Stimulated activated CD8-positive, alpha-beta memory T cell treated with anti-CD3 and anti-CD28 coated beads, Interleukin-15, amount 100 ng/mL, for 1 hour (primary cell): Measurements from ENCODE around the gene FAM153A.
"Not testable (repeated sequence)": the region's sequence is repeated elsewhere in the genome, so short reads cannot be mapped to it uniquely, and the experiment has no call there.

Experiments
- DNase-seq: peaks from one replicate; pipeline ENCODE4 v3.0.0-alpha.2; 2020; ENCODE audit warnings: low read depth

Gene FAM153A

DNA sequence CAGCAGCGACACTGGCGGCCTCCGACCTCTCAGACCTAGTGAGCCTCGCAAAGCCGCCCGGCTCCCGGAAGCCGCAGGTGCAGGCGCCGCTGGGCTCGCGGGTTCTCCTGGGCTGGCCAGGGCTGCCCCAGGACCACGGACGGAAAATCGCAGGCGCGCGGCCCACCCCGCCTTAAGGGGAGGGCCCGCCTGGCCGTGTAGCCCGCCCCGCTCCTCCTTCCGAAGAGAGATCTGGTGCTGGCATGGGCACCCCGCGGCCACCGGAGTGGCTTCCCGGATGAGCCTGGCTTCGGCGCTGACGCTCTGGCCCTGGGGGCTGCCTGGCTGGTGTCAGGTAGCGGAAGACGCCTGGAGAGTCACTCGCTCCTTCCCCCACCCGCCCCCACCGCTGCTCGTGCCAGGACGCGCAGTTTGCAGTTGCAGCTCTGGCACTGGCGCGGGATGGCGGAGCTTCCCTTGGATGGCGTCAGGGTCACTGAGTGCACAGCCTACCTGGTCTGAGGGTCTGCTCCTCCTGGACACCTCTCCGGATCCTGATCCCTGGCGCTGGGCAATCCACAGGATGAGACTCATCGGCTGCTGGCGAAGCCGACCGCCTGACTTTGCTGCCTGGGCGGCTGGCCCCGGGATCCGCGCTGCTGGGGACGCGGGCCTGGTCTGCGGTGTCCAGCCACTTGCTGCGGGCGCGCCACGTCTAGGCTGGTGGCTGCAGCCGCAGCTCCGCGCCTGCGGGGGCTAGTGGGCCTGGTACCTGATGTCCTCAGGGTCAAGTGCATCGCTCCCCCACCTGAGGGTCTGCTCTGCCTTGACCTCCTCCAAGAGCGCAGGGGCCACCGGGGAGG lies at the start of gene FAM153A:
TSS of gene FAM153A (minus strand) at position 108 of the 842 bp plus-strand sequence.
- not testable (repeated sequence) for DNase-seq

DNA sequence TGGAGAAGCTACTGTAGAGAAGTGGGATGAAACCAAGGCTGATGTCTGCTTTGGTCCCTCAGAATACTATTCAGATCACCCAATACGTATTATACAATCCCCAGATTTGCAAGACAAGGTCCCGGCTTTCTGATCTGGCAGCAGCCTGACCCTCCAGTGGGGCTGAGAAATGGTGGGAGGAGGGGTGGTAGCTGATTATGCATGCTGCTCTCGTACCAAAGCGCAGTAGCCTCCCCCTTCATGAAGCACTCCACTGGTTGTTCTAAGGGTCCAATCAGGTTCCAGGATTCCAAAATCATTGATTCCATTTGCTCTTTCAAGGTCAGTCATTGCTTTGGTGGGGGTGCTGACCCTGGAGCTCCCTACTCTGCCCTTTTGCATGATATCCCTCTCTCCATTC lies 49.6 kb upstream of the FAM153A start:
- DNase-seq: not testable (repeated sequence)

DNA sequence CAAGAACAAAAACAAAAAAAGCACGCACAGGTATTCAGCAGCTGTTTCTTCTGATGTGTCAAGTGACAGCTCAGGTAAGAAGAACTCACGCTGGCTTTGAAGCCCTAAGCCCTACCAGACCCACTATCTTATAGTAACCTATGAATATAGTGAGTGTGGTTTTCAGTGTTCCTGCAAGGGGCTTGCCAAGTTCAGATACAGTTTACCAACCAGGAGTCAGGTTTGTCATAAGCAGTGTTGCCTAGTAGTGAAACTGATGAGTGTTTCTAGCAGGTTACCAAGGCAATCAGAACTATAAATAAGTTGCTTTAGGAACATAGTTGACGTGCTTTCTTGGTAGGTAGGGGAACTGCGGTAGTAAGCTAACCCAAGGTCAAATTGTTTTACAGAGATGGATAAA lies 43.4 kb upstream of the FAM153A start:
- not testable (repeated sequence) for DNase-seq

DNA sequence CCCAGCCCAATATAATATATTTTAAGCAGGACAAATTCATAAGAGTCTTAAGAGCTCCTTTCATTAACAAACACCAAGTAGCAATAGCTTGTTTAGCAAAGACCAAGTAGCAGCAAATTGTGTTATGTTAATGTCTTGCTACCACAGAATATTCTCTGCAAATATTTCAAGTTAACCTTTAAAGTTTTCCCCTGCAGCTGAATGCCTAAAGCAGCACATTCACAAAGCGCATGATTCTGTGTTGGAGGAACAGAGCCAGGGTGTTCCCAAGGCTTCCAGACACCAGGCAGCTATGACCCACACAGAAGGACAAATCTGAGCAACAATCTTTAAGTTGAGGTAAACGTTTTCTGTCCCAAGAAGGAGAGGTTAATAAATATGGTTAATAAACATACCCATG lies 42.1 kb upstream of the FAM153A start:
- not testable (repeated sequence) for DNase-seq

DNA sequence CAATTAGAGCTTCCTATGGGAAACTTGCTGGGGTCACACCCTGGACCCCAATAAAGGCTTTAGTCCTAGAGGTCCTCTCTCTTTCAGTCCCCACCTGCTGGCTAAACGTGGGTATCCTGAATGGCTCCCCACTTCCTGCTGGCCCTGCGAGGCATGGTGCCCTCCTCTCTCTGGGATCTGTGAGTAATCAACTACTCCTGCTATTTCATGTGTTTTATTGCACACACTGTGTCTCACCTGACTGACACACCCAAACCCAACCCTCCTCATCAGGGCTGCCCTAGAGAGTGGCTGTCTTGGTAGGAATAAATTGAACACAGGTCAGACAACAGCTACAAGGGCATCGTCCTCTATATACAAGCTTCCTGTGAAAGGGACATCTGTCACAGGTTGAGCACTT lies 39.8 kb upstream of the FAM153A start:
- not testable (repeated sequence) for DNase-seq

DNA sequence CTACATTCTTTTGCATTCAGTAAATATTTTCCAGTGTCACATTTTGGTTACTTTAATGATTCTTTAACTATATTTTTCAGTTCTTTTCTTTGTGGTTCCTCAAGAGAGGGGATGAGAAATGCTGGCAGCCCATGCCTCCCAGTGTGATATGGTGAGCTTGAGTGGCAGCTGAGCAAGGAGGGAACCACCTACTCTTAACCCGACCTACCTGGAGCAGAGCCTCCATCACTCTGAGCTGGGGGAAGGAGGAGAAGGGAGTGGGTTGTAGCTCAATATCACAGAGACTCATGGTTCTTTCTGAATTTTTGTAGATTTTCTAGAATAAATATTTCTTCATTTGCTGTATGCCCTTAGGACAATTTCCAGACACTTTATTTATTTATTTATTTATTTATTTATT lies 37.0 kb upstream of the FAM153A start:
- not testable (repeated sequence) for DNase-seq

DNA sequence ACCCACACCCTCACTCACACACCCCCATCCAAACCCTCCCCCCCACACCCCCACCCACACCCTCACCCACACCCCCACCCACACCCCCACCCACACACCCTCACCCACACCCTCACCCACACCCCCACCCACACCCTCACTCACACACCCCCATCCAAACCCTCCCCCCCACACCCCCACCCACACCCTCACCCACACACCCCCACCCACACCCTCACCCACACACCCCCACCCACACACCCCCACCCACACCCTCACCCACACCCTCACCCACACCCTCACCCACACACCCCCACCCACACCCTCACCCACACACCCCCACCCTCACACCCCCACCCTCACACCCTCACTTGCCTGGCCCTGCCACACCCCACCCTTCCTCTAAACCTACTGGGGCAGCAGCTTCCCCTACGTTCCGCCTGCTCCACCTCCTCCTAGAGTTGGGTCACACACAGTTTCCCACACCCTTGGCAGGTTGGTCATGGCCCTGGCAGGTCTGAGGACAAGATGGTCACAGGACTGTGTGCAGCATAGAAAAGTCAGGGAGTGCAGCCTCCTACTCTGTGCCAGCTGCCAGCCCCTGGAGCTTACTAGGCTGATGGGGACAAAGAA lies 30.2 kb upstream of the FAM153A start:
- not testable (repeated sequence) for DNase-seq

DNA sequence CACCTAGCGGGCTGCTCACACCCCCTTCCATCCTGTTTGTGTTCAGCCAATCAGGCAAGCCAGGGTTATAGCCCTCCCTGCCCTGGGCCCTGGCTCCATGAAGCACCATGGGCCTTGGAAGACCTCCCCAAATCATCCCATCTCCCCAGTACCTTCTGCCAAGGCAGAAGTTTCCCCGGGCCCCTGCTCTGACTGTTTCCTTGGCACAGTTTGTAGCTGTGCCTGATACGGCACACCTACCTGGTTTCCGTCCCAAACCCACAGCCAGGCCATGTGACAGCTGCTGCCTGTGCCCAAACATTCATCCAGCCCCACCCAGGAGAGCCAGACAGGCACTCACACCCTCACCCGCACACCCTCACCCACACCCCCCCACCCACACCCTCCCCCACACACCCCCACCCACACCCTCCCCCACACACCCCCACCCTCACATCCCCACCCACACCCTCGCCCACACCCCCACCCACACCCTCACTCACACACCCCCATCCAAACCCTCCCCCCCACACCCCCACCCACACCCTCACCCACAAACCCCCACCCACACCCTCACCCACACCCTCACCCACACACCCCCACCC lies 29.6 kb upstream of the FAM153A start:
- not testable (repeated sequence) for DNase-seq

DNA sequence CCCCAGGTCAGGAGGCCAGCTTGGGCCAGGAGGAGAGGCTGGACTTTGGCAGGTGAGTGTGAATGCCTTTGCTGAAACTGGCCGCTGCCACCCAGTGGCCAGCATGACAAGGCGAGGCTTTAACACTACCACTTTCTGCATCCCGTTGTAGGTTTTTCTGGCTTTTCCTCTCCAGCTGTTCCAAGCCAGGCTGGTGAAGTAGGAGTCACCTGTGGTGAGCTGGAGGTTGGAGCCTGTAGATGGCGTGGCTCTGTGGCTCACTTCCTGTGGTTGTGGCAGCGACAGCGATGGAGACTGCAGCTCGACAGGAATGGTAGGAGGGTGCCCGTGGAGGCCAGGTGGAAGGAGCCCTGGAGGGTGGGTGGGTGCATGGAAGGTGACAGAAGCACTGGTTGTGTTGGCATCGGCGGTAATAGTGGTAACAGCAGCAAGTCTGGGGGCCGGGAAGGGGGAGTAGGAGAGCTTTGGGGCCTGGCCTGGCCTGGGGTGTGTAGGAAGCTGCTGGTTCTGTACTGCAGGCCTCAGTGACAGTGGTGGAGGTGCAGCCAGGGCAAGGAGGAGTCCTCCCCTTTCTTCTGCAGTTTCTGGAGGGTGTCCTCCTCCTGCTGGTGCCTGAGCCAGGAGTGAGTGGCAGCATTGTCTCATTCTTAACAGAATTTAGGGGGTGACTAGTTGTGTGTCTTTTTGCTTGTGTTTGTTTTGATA lies 26.7 kb upstream of the FAM153A start:
- DNase-seq: not testable (repeated sequence)

DNA sequence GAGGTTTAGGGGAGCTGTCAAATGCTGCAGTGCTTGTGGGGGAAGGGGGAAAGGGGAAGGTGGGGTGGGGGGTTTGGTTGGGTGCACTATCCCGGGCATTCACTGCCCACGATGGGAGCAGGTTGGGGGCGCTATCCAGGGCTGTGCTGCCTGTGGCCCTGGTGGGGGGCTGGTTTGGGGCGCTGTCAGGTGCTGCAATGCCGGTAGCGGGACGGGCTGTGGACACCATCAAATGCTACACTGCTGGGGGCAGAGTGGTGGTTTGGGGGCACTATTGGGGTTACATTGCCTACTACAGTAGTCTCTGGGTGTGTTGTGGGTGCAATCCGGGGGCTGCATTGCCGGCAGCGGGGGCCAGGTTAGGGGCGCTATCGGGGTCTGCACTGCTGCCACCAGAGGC lies 25.7 kb upstream of the FAM153A start:
- DNase-seq: not testable (repeated sequence)

DNA sequence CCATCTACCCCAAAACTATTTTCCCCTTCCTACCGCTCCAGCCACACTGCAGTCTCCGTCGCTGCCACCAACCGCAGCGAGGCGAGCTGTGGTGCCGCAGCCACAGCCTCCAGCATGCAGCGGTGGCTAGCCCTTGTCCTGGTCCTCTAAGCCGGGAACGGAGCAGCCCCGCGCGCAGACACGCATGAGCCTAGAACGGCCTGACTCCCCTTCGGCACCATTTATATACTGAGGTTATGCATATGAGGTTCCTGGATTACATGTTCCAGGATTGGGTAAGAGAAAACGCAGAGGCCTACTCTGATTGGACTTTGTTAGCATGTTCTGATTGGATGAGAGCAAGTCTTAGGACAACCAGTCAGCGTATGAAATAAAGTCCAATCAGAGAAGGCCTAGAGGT lies 24.6 kb upstream of the FAM153A start:
- not testable (repeated sequence) for DNase-seq

DNA sequence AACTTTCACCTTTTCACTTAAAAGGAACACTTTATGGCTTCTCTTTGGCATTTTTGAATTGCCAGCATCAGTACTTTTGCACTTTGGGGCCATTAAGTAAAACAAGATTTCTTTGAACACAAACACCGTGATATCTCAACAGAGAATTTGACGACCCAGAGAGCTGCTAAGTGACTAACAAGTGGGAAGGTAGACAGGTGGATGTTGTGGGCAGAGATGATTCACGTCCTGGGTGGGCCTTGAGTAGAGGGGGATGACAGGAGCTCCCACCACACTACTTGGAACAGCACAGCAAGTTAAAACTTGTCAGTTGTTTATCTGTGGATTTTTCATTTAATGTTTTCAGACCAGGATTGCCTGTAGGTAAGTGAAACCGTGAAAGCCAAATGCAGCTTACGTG lies 18.7 kb upstream of the FAM153A start:
- DNase-seq: not testable (repeated sequence)

DNA sequence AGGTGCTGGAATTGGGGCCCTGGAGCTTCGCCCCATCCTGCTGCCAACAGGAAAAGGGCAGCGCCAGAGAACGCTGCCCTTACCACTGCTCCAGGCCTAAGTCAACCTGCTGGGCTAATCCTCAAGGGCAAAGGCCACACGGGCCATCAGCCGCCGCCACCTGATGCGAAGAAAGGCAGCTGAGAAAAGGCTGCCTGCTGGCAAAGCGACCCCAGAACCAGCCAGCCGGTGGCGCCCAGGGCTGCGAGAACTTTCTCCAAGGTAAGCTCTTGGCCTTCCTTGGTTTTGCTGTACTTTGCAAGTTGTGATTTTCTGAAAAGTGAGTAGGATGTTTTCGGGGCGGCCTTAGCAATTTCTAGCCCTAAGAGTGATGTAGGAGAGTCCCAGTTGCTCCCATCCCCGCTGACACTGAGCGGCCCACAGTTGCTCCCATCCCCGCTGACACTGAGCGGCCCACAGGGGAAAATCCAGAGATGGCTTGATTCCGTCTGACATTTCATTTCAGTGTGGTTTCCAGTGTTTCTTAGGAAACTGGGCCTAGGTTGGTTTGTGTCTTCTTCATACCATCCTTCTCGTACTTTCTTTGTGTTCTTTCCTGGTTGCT lies 15.6 kb upstream of the FAM153A start:
- DNase-seq: not testable (repeated sequence)

DNA sequence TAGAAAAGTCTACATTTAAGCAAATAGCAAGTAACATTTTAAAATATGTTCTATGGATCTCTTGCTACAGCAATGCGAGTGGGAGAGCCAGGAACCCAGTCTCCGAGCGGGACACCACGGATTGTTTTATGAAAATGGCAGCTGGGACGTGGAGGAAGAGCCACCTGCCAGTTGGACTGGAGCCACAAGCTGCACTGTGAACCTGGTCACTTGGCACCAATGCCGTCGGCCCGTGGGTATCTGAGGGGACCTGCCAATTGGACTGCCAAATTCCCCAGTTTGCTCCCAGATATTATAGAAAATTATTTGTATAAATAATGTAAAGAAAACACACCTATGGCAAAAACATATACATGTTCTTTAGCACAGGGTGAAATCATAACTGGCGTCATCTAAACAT lies 10.6 kb upstream of the FAM153A start:
- not testable (repeated sequence) for DNase-seq

DNA sequence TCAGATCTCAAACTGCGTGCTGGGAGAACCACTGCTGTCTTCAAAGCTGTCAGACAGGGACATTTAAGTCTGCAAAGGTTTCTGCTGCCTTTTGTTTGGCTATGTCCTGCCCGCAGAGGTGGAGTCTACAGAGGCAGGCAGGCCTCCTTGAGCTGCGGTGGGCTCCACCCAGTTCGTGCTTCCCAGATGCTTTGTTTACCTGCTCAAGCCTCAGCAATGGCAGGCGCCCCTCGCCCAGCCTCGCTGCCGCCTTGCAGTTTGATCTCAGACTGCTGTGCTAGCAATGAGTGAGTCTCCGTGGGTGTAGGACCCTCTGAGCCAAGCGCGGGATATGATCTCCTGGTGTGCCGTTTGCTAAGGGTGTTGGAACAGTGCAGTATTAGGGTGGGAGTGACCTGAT lies 8.9 kb upstream of the FAM153A start:
- DNase-seq: not testable (repeated sequence)

DNA sequence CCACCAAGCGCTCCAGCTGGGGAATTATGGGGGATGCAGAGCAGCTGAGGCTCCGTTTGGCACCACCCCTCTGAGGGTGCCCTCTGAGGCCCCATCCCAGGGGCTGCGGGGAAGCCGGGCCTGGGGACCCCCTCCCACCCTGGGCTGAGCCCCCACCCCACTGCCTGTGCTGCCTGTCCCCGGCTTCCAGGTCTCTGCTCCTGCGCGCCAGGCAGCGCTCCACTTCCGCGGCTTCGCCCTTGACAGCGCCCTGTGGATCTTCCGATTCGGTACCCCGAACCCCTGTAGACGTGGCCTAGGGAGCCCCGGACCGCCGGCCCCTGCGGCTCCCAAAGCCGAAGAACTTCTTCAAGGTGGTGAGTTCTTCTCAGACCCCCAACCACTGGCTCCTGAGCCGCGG lies 530 bp downstream of the FAM153A start:
- DNase-seq: not testable (repeated sequence)

DNA sequence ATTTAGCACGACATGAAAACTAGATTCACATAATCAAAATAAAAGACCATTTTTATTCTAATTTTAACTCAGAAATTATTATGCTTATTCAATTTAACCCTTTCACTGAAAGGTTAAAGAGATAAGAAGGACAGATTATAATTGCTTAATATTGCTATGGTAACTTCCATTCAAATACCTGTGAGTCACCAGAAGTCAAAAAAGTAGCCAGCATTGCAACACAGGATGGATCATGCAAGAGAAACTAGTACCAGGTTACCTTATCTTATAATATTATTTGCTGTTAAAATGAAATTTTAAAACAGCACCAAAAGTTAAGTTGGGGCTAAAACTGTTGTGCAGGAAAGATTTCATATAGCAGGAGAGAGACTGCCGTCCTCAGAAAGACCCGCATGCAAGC lies 11.5 kb downstream of the FAM153A start:
- DNase-seq: not testable (repeated sequence)

DNA sequence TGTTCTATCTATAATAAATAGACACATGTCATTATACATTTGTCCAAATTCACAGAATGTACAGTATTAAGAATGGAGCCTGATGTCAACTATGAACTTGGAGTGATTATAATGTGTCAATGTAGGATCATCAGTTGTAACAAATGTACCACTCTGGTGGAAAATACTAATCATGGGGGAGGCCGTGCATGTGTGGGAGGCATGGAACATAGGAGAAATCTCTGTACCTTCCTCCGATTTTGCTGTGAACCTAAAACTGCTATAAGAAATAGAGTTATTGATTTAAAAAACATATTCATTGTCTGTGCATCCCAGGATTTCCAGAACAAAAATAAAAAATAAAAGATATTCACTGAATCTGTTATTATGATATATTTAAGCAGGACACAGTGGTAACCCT lies 12.1 kb downstream of the FAM153A start:
- not testable (repeated sequence) for DNase-seq

DNA sequence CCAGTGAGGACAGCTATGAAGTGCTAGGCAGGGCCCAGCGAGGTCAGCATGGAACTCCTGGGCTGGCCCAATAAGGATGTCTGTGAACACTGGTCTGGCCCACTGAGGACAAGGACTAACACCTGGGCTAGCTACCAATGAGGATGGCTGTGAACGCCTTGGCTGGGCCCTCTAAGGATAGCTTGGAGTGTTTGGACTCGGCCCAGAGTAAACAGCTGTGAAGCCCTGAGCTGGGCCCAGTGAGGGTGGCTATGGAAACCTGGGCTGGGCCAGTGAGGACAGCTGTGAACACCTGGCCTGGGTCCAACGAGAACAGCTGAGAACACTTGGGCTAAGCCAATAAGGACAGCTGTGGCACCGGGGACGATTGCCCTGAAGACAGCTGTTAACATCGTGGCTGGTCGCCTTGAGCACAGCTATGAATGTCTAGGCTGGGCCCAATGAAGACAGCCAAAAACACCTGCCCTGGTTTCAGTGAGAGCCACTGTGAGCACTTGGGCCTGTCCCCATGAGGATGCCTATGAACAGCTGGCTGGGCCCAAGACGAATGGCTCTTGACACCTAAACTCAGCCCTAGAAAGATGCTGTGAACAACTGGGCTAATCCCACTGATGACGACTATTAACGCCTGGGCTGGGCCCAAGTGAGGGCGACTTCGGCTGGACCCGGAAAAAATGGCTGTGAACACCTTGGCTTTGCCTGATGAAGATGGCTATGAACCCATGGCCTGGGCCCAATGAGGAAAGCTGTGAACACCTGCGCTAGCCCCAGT lies 18.8 kb downstream of the FAM153A start:
- DNase-seq: not testable (repeated sequence)

DNA sequence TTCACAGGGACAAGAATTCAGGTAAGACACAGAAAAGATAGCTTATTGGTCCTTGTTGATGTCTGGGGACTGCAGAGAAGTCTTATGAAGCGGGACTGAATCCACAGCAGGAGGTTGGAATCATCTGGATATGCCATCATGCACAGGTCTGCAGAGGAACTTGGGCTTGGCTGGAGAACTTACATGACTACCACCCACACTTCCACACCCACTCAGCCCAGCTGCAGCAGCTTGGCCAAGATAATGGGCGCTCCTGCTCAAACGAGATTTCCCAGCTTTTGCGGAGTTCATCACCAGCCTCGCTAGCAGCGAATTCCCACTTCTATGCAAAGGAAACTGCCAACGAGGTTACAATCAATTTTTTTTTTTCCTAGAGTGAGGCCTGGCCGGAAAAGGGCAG lies 21.7 kb downstream of the FAM153A start:
- DNase-seq: not testable (repeated sequence)

DNA sequence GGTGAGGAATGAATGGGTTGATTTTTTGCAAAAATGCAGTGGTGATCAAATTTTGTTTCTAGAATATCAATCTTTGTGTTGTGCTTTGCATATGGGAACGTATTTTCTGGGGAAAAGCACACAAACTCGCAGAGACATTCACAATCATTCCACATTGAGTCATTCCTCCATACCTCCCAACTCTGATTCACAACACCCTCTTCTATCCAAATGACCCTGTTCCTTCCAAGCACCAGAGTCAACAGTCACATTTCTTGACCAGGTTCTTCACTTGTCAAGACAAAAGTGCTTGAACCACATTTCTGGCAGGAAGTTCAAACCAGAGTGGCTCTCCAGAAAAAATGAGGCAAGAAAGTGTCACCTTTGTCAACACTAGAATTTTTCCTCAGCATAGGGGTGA lies 35.3 kb downstream of the FAM153A start:
- not testable (repeated sequence) for DNase-seq
